Inflammatory macrophage treated with lipopolysaccharide for 1 hour (primary cell): ENCODE data around the gene KRT35.

ENCODE experiments used
- DNase-seq, 2 donors: peaks; one replicate each; pipeline ENCODE4 v3.0.0-alpha.2; 2020 to 2022

The KRT35 gene

GRCh38 chr17:41481036-41481435 is at the start of gene KRT35:
KRT35 (minus strand) TSS chr17:41481151; CDS start chr17:41481097, 54 bp downstream.
- DNase-seq: no peak

GRCh38 chr17:41530062-41531048 is 49.4 kb upstream of the KRT35 start:
- no peak for DNase-seq

GRCh38 chr17:41529491-41529915 is 48.6 kb upstream of the KRT35 start:
- no peak for DNase-seq

GRCh38 chr17:41528959-41529353 is 48.0 kb upstream of the KRT35 start:
- DNase-seq: no peak

- no peak for DNase-seq
Observed at GRCh38 chr17:41527063-41528023, 46.4 kb upstream of the KRT35 start.

GRCh38 chr17:41524261-41524660 is 43.3 kb upstream of the KRT35 start:
- no peak for DNase-seq

GRCh38 chr17:41523787-41524186 is 42.8 kb upstream of the KRT35 start:
- no peak for DNase-seq

- no peak for DNase-seq
Observed at GRCh38 chr17:41523225-41523593, 42.3 kb upstream of the KRT35 start.

- DNase-seq: no peak
Observed at GRCh38 chr17:41522301-41523224, 41.6 kb upstream of the KRT35 start.

- DNase-seq: peak; percentile 7 to 14
Observed at GRCh38 chr17:41521574-41522261, 40.8 kb upstream of the KRT35 start.

GRCh38 chr17:41520821-41521521 is 40.0 kb upstream of the KRT35 start:
- no peak for DNase-seq

GRCh38 chr17:41519501-41520224 is 38.7 kb upstream of the KRT35 start:
- no peak for DNase-seq

GRCh38 chr17:41518789-41519449 is 38.0 kb upstream of the KRT35 start, which contains the start of gene KRT15:
KRT15 (minus strand) TSS chr17:41518890; CDS start chr17:41518827, 63 bp downstream.
- DNase-seq: no peak

GRCh38 chr17:41518031-41518430 is 37.1 kb upstream of the KRT35 start:
- no peak for DNase-seq

- no peak for DNase-seq
Observed at GRCh38 chr17:41516830-41517283, 35.9 kb upstream of the KRT35 start.

- no peak for DNase-seq
Observed at GRCh38 chr17:41516147-41516829, 35.3 kb upstream of the KRT35 start.

GRCh38 chr17:41513168-41513547 is 32.2 kb upstream of the KRT35 start:
- no peak for DNase-seq

GRCh38 chr17:41512546-41513167 is 31.7 kb upstream of the KRT35 start:
- DNase-seq: peak in 1 of 2 donors; percentile 29
